ENCODE data around the gene KAT2B. TPM values are rescaled to one million over a fixed set of nuclear protein-coding genes. Genes with fewer than 3 reads are reported as not detected.
"Not testable (repeated sequence)": the region's sequence is repeated elsewhere in the genome, so short reads cannot be mapped to it uniquely, and the experiment has no call there.

KAT2B gene
- total and polyA plus RNA-seq, 2 donors (not counting 1 experiment from before 2014, with no cell fraction given), result 21.7 to 57.5 TPM

DNA sequence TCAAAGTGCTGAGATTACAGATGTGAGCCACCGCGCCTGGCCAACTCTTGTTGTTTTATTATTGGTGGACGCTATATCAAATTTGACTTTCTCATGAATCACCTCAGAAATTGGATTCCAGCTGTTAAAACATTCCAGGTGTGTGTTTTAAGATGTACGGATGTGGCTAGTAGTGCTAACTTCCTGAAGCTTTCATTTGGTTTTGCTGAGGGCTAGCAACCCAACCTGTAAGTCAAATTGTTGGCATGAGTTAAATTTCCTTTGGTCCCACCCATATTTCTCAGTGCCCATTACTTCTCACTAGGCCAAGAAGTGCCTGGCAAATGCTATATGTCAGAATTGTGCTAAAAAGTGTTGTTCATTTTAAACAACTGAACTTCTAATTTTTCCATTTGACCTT lies 13.1 kb upstream of the KAT2B start:
- no peak overlapping the region for H3K4me3 ChIP-seq (ENCODE audit: control extremely low read depth in 1 of 5, extremely low read depth in 1 of 5, insufficient read depth in 1 of 5, low read depth in 2 of 5, low read length in 4 of 5)
- no peak overlapping the region for H3K9ac ChIP-seq (ENCODE audit: low read length)
- no CpG with 5 or more reads among the region's 4 CpGs for WGBS (ENCODE audit: insufficient coverage)
- H4K20me1 ChIP-seq (ENCODE audit: control insufficient read depth, insufficient read depth, low read length, poor library complexity, severe bottlenecking), result no peaks in the 10 kb centered on the region
- Mint-ChIP-seq H3K4me1 (peaks cover 8% of the 10 kb centered on the region), H3K4me3 (no peak overlapping the region), H3K9me3 (ENCODE audit: insufficient read depth) (no peaks in the 10 kb centered on the region), H3K27me3 (no peaks in the 10 kb centered on the region), H3K27ac (no peak overlapping the region)
- peaks cover 7 to 9% of the 10 kb centered on the region in 2 donors for H3K4me1 ChIP-seq (ENCODE audit: control insufficient read depth in 2 of 2, insufficient read depth in 2 of 2, low read length in 2 of 2)
- ChIA-PET CTCF (interaction anchor here (0.7 kb wide), 1 partner anchor 12 kb away, joined by 3 read pairs; no protein-coding TSS in a partner anchor), POLR2A (no interaction called here)
- no peaks in the 10 kb centered on the region for H3K27me3 ChIP-seq (replicated peaks in 1 of 4; ENCODE audit: control extremely low read depth in 1 of 4, control insufficient read depth in 3 of 4, insufficient read depth in 4 of 4, low read length in 3 of 4)
- H3K79me2 ChIP-seq (ENCODE audit: control insufficient read depth, insufficient read depth, low read length), result no peaks in the 10 kb centered on the region
- H3K36me3 ChIP-seq (replicated peaks in 1 of 2; ENCODE audit: control extremely low read depth in 1 of 2, control insufficient read depth in 1 of 2, extremely low read depth in 1 of 2, insufficient read depth in 2 of 2, low read length in 1 of 2), result no peaks in the 10 kb centered on the region
- TF ChIP-seq, protein P1, sequence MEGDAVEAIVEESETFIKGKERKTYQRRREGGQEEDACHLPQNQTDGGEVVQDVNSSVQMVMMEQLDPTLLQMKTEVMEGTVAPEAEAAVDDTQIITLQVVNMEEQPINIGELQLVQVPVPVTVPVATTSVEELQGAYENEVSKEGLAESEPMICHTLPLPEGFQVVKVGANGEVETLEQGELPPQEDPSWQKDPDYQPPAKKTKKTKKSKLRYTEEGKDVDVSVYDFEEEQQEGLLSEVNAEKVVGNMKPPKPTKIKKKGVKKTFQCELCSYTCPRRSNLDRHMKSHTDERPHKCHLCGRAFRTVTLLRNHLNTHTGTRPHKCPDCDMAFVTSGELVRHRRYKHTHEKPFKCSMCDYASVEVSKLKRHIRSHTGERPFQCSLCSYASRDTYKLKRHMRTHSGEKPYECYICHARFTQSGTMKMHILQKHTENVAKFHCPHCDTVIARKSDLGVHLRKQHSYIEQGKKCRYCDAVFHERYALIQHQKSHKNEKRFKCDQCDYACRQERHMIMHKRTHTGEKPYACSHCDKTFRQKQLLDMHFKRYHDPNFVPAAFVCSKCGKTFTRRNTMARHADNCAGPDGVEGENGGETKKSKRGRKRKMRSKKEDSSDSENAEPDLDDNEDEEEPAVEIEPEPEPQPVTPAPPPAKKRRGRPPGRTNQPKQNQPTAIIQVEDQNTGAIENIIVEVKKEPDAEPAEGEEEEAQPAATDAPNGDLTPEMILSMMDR (IDR thresholded peaks at IDR 0.05), result no peak
- no peak for TF ChIP-seq EZH2 (IDR thresholded peaks at IDR 0.05; ENCODE audit: borderline replicate concordance, insufficient read depth, low read depth, low read length, poor library complexity, severe bottlenecking)
- H2AFZ ChIP-seq (ENCODE audit: insufficient read depth, low read depth, low read length, poor library complexity, severe bottlenecking), result no peak overlapping the region
- no peak overlapping the region for H3K4me2 ChIP-seq (replicated peaks; ENCODE audit: low read depth, low read length, poor library complexity, severe bottlenecking)
- H3K27ac ChIP-seq (ENCODE audit: low read length in 2 of 2), result no peak overlapping the region
- H3K9me3 ChIP-seq (ENCODE audit: control extremely low read depth in 1 of 3, control insufficient read depth in 2 of 3, insufficient read depth in 1 of 3, low read length in 2 of 3), result no peaks in the 10 kb centered on the region
- DNase-seq, result no peak
- intact Hi-C loops (cut with micrococcal nuclease), result no loop called here
- ATAC-seq (ENCODE audit: low read depth), result no peak

DNA sequence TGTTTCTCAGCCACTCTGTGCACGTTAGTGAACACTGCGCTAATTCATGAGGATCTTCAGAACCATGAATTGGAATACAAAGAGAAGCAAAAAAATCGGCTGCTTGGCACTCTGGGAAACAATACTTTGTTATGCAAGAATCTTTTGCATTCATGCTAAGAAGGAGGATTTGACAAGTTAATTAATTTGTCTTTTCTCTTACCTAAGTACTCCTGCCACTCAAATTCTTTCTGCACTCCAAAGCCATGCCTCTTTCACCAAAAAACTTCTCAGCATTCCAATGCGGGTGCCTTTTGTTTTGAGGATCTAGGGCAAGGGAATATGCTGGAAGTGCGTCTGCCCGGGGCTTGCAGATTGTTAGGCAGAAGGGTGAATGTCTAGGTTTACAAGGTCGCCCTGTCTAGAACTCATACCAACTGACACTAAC lies 11.3 kb upstream of the KAT2B start:
- no peaks in the 10 kb centered on the region for H3K79me2 ChIP-seq (ENCODE audit: control insufficient read depth, insufficient read depth, low read length)
- peaks cover 3% of the 10 kb centered on the region for H3K4me1 Mint-ChIP-seq
- no peaks in the 10 kb centered on the region for H3K9me3 Mint-ChIP-seq (ENCODE audit: insufficient read depth)
- no peak overlapping the region for H3K4me2 ChIP-seq (replicated peaks; ENCODE audit: low read depth, low read length, poor library complexity, severe bottlenecking)
- H3K4me1 ChIP-seq (ENCODE audit: control insufficient read depth in 2 of 2, insufficient read depth in 2 of 2, low read length in 2 of 2), result peaks cover 3% of the 10 kb centered on the region in 2 donors
- no peak overlapping the region for H2AFZ ChIP-seq (ENCODE audit: insufficient read depth, low read depth, low read length, poor library complexity, severe bottlenecking)
- ATAC-seq (ENCODE audit: low read depth) (no peak), DNase-seq (no peak)
- POLR2A ChIA-PET, result no interaction called here
- intact Hi-C loops (cut with micrococcal nuclease), result no loop called here
- no peak overlapping the region for H3K4me3 Mint-ChIP-seq
- H3K36me3 ChIP-seq (replicated peaks in 1 of 2; ENCODE audit: control extremely low read depth in 1 of 2, control insufficient read depth in 1 of 2, extremely low read depth in 1 of 2, insufficient read depth in 2 of 2, low read length in 1 of 2), result no peaks in the 10 kb centered on the region
- CTCF ChIA-PET, result no interaction called here
- H4K20me1 ChIP-seq (ENCODE audit: control insufficient read depth, insufficient read depth, low read length, poor library complexity, severe bottlenecking), result no peaks in the 10 kb centered on the region
- no peaks in the 10 kb centered on the region for H3K27me3 ChIP-seq (replicated peaks in 1 of 4; ENCODE audit: control extremely low read depth in 1 of 4, control insufficient read depth in 3 of 4, insufficient read depth in 4 of 4, low read length in 3 of 4)
- no peak overlapping the region for H3K27ac ChIP-seq (ENCODE audit: low read length in 2 of 2)
- H3K9me3 ChIP-seq (ENCODE audit: control extremely low read depth in 1 of 3, control insufficient read depth in 2 of 3, insufficient read depth in 1 of 3, low read length in 2 of 3), result no peaks in the 10 kb centered on the region
- no peak overlapping the region for H3K27ac Mint-ChIP-seq
- no peak overlapping the region for H3K4me3 ChIP-seq (ENCODE audit: control extremely low read depth in 1 of 5, extremely low read depth in 1 of 5, insufficient read depth in 1 of 5, low read depth in 2 of 5, low read length in 4 of 5)
- H3K9ac ChIP-seq (ENCODE audit: low read length), result no peak overlapping the region
- TF ChIP-seq, protein P1 (IDR thresholded peaks at IDR 0.05), result no peak
- H3K27me3 Mint-ChIP-seq, result no peaks in the 10 kb centered on the region
- WGBS (ENCODE audit: insufficient coverage), result 100% methylated on average over 1 of the region's 7 CpGs

DNA sequence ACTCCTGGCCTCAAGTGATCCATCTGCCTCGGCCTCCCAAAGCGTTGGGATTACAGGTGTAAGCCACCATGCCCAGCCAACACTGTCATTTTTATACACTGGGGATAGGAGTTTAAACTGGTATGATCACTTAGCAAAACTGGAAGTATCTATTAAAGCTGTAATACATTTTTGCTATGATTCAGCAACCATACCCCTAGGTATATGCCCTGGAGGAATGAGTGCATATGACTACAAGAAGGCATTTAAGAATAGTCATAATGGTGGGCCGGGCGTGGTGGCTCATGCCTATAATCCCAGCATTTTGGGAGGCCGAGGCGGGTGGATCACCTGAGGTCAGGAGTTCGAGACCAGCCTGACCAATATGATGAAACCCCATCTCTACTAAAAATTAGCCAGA lies 8.3 kb upstream of the KAT2B start:
- H2AFZ ChIP-seq (ENCODE audit: insufficient read depth, low read depth, low read length, poor library complexity, severe bottlenecking); H3K27me3 ChIP-seq (replicated peaks in 1 of 4; ENCODE audit: control extremely low read depth in 1 of 4, control insufficient read depth in 3 of 4, insufficient read depth in 4 of 4, low read length in 3 of 4); POLR2A ChIA-PET; H3K27ac ChIP-seq (ENCODE audit: low read length in 2 of 2); H3K27ac Mint-ChIP-seq; H3K4me1 Mint-ChIP-seq; H3K4me1 ChIP-seq (ENCODE audit: control insufficient read depth in 2 of 2, insufficient read depth in 2 of 2, low read length in 2 of 2); intact Hi-C loops (cut with micrococcal nuclease); H3K9me3 Mint-ChIP-seq (ENCODE audit: insufficient read depth); H3K4me3 Mint-ChIP-seq; H4K20me1 ChIP-seq (ENCODE audit: control insufficient read depth, insufficient read depth, low read length, poor library complexity, severe bottlenecking); CTCF ChIA-PET; H3K4me2 ChIP-seq (replicated peaks; ENCODE audit: low read depth, low read length, poor library complexity, severe bottlenecking); H3K9me3 ChIP-seq (ENCODE audit: control extremely low read depth in 1 of 3, control insufficient read depth in 2 of 3, insufficient read depth in 1 of 3, low read length in 2 of 3); DNase-seq; H3K36me3 ChIP-seq (replicated peaks in 1 of 2; ENCODE audit: control extremely low read depth in 1 of 2, control insufficient read depth in 1 of 2, extremely low read depth in 1 of 2, insufficient read depth in 2 of 2, low read length in 1 of 2); H3K79me2 ChIP-seq (ENCODE audit: control insufficient read depth, insufficient read depth, low read length); ATAC-seq (ENCODE audit: low read depth); H3K4me3 ChIP-seq (ENCODE audit: control extremely low read depth in 1 of 5, extremely low read depth in 1 of 5, insufficient read depth in 1 of 5, low read depth in 2 of 5, low read length in 4 of 5); H3K9ac ChIP-seq (ENCODE audit: low read length); H3K27me3 Mint-ChIP-seq: not testable (repeated sequence)
- 80% methylated on average over 2 of the region's 7 CpGs for WGBS (ENCODE audit: insufficient coverage)

All from B cell (primary cell).